ENCODE measurements around the gene PLA2G1B. TPM values are rescaled to one million over a fixed set of nuclear protein-coding genes. Genes with fewer than 3 reads are reported as not detected.

The PLA2G1B gene
- total and polyA plus RNA-seq, 4 donors, result 0.39 to 4.6 (median 1.1) TPM

DNA sequence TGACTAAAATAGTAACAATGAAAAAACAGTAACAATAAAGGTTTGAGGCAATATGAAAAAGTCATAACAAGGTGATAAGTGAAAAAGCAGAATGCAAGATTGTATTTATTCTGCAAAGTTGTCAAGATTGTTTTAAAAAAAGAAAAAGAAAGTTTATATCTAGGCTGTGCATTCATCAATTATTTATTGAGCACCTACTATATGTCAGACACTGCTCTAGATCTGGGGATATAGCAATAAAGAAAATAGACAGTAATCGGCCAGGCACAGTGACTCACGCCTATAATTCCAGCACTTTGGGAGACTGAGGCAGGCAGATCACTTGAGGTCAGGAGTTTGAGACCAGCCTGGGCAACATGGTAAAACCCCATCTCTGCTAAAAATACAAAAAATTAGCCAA, 3.8 kb downstream of the PLA2G1B start:
- Histone ChIP-seq H3K4me3 (ENCODE audit: low read depth in 1 of 3, low read length in 3 of 3) (no peak overlapping the region), H3K9ac (ENCODE audit: low read depth in 1 of 2, low read length in 2 of 2) (no peak overlapping the region), H3K4me1 (ENCODE audit: control insufficient read depth in 4 of 4, insufficient read depth in 4 of 4, low read length in 3 of 4) (peaks cover 5 to 33% (median 25%) of the 10 kb centered on the region in 4 donors), H3K36me3 (ENCODE audit: control insufficient read depth in 4 of 4, insufficient read depth in 3 of 4, low read depth in 1 of 4, low read length in 3 of 4) (no peaks in the 10 kb centered on the region), H3K9me3 (ENCODE audit: control insufficient read depth in 4 of 4, low read length in 3 of 4) (no peaks in the 10 kb centered on the region), H3K27ac (ENCODE audit: low read depth in 1 of 2, low read length in 2 of 2) (no peak overlapping the region), H3K27me3 (ENCODE audit: control insufficient read depth in 4 of 4, insufficient read depth in 4 of 4, low read length in 3 of 4) (no peaks in the 10 kb centered on the region)
- no peak for TF ChIP-seq YY1 (IDR thresholded peaks at IDR 0.05)
- TF ChIP-seq, protein P1, sequence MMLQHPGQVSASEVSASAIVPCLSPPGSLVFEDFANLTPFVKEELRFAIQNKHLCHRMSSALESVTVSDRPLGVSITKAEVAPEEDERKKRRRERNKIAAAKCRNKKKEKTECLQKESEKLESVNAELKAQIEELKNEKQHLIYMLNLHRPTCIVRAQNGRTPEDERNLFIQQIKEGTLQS (IDR thresholded peaks at IDR 0.05), result no peak
- no peak for DNase-seq (ENCODE audit: low spot score)
- 96% methylated on average over 2 of the region's 2 CpGs for WGBS

DNA sequence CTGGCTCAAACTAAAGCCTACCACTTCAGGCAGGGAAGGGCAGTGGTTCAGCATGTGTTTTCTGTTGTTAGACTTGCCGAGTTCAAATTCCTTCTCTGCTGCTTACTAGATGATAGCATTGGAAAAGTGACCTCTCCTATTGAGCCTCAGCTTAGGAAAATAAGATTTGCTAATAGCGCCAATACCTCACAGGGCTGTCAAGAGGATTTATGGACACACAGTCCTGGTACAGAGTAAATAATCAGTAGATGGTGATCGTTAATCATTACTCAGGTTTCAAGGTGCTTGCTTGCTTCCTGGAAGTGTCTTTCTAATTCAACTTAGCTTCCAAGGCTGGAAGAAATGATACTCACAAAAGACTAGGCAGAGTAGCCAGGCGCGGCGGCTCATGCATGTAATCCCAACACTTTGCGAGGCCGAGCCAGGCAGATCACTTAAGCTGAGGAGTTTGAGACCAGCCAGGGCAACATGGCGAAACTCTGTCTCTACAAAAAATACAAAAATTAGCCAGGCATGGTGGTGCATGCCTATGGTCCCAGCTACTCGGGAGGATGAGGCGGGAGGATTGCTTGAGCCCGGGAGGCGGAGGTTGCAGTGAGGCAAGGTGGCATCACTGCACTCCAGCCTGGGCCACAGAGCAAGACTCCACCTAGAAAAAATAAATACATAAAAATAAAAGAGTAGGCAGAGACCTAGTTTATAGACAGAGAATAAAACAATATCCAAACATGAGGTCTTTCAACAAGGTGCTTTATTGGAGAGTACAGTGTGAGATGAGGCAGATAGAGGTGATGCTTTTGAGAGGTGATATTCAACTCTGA, 6.0 kb downstream of the PLA2G1B start:
- TF ChIP-seq HNF4A (conservative IDR thresholded peaks at IDR 0.05) (peak; percentile 78 to 89), RXRA (IDR thresholded peaks at IDR 0.05) (peak; percentile 63 to 79), GABPA (IDR thresholded peaks at IDR 0.05 in 1 of 2, conservative IDR thresholded peaks at IDR 0.05 in 1 of 2) (peak in 1 of 2 donors; percentile 12), JUND (IDR thresholded peaks at IDR 0.05) (peak; percentile 54 to 86), TAF1 (conservative IDR thresholded peaks at IDR 0.05) (peak; percentile 34), FOXA1 (IDR thresholded peaks at IDR 0.05) (no peak), SP1 (IDR thresholded peaks at IDR 0.05) (peak; percentile 95), EGR1 (IDR thresholded peaks at IDR 0.05; ENCODE audit: low read depth in 2 of 2) (peak in 1 of 2 donors; percentile 18), RAD21 (IDR thresholded peaks at IDR 0.05) (peak in 1 of 2 donors; percentile 40), NR2F2 (IDR thresholded peaks at IDR 0.05) (peak; percentile 12), HNF4G (IDR thresholded peaks at IDR 0.05) (peak; percentile 80), YY1 (IDR thresholded peaks at IDR 0.05) (peak; percentile 56), FOXA2 (IDR thresholded peaks at IDR 0.05) (peak; percentile 71)
- TF ChIP-seq, protein P2, sequence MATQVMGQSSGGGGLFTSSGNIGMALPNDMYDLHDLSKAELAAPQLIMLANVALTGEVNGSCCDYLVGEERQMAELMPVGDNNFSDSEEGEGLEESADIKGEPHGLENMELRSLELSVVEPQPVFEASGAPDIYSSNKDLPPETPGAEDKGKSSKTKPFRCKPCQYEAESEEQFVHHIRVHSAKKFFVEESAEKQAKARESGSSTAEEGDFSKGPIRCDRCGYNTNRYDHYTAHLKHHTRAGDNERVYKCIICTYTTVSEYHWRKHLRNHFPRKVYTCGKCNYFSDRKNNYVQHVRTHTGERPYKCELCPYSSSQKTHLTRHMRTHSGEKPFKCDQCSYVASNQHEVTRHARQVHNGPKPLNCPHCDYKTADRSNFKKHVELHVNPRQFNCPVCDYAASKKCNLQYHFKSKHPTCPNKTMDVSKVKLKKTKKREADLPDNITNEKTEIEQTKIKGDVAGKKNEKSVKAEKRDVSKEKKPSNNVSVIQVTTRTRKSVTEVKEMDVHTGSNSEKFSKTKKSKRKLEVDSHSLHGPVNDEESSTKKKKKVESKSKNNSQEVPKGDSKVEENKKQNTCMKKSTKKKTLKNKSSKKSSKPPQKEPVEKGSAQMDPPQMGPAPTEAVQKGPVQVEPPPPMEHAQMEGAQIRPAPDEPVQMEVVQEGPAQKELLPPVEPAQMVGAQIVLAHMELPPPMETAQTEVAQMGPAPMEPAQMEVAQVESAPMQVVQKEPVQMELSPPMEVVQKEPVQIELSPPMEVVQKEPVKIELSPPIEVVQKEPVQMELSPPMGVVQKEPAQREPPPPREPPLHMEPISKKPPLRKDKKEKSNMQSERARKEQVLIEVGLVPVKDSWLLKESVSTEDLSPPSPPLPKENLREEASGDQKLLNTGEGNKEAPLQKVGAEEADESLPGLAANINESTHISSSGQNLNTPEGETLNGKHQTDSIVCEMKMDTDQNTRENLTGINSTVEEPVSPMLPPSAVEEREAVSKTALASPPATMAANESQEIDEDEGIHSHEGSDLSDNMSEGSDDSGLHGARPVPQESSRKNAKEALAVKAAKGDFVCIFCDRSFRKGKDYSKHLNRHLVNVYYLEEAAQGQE (IDR thresholded peaks at IDR 0.05), result peak; percentile 52
- TF ChIP-seq, protein P1 (IDR thresholded peaks at IDR 0.05), result peak; percentile 28
- TF ChIP-seq, protein P3, sequence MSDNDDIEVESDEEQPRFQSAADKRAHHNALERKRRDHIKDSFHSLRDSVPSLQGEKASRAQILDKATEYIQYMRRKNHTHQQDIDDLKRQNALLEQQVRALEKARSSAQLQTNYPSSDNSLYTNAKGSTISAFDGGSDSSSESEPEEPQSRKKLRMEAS (IDR thresholded peaks at IDR 0.05), result peak; percentile 58
- TF ChIP-seq, protein P4, sequence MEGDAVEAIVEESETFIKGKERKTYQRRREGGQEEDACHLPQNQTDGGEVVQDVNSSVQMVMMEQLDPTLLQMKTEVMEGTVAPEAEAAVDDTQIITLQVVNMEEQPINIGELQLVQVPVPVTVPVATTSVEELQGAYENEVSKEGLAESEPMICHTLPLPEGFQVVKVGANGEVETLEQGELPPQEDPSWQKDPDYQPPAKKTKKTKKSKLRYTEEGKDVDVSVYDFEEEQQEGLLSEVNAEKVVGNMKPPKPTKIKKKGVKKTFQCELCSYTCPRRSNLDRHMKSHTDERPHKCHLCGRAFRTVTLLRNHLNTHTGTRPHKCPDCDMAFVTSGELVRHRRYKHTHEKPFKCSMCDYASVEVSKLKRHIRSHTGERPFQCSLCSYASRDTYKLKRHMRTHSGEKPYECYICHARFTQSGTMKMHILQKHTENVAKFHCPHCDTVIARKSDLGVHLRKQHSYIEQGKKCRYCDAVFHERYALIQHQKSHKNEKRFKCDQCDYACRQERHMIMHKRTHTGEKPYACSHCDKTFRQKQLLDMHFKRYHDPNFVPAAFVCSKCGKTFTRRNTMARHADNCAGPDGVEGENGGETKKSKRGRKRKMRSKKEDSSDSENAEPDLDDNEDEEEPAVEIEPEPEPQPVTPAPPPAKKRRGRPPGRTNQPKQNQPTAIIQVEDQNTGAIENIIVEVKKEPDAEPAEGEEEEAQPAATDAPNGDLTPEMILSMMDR (IDR thresholded peaks at IDR 0.05; ENCODE audit: low read depth, low read length, missing input control), result no peak
- TF ChIP-seq, protein P5, sequence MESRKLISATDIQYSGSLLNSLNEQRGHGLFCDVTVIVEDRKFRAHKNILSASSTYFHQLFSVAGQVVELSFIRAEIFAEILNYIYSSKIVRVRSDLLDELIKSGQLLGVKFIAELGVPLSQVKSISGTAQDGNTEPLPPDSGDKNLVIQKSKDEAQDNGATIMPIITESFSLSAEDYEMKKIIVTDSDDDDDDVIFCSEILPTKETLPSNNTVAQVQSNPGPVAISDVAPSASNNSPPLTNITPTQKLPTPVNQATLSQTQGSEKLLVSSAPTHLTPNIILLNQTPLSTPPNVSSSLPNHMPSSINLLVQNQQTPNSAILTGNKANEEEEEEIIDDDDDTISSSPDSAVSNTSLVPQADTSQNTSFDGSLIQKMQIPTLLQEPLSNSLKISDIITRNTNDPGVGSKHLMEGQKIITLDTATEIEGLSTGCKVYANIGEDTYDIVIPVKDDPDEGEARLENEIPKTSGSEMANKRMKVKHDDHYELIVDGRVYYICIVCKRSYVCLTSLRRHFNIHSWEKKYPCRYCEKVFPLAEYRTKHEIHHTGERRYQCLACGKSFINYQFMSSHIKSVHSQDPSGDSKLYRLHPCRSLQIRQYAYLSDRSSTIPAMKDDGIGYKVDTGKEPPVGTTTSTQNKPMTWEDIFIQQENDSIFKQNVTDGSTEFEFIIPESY (IDR thresholded peaks at IDR 0.05), result peak; percentile 30
- H3K9ac ChIP-seq (ENCODE audit: low read depth in 1 of 2, low read length in 2 of 2), result no peak overlapping the region
- H3K27me3 ChIP-seq (ENCODE audit: control insufficient read depth in 4 of 4, insufficient read depth in 4 of 4, low read length in 3 of 4), result no peaks in the 10 kb centered on the region
- no peak overlapping the region for H3K4me3 ChIP-seq (ENCODE audit: low read depth in 1 of 3, low read length in 3 of 3)
- no peaks in the 10 kb centered on the region for H3K36me3 ChIP-seq (ENCODE audit: control insufficient read depth in 4 of 4, insufficient read depth in 3 of 4, low read depth in 1 of 4, low read length in 3 of 4)
- DNase-seq (ENCODE audit: low spot score), result no peak
- H3K27ac ChIP-seq (ENCODE audit: low read depth in 1 of 2, low read length in 2 of 2), result peak overlapping the region; percentile 52 to 59
- peaks cover 5 to 38% (median 21%) of the 10 kb centered on the region in 4 donors for H3K4me1 ChIP-seq (ENCODE audit: control insufficient read depth in 4 of 4, insufficient read depth in 4 of 4, low read length in 3 of 4)
- H3K9me3 ChIP-seq (ENCODE audit: control insufficient read depth in 4 of 4, low read length in 3 of 4), result no peaks in the 10 kb centered on the region
- 63% methylated on average over 13 of the region's 13 CpGs for WGBS
